Hepatic stellate cell (primary cell): Measurements from ENCODE around the gene WWOX.

Source experiments
- DNase-seq: peaks from one replicate; pipeline ENCODE4 v3.0.0; 2011; ENCODE audit warnings: low spot score

The WWOX gene

GRCh38 chr16:78363843-78364555, 264.5 kb downstream of the WWOX start:
- DNase-seq = no peak

DNA sequence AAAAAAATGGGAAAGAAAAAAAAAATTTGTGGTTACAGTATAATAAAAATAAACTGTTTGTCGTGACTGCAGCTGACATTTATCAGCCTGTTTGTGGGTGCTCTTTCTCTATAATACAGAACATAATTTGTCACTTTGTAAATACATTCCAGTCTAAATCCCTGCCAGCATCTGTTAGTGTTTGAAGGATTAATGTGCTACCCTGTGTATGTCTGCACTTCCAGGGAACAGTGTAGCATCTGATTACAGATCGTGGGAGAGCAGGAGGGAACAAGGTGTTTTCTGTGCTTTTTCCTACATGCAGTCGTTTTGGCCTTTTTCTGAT, 265.1 kb downstream of the WWOX start:
- no peak for DNase-seq

- DNase-seq = no peak
These were observed 265.9 kb downstream of the WWOX start for GRCh38 chr16:78365366-78365765.

DNA sequence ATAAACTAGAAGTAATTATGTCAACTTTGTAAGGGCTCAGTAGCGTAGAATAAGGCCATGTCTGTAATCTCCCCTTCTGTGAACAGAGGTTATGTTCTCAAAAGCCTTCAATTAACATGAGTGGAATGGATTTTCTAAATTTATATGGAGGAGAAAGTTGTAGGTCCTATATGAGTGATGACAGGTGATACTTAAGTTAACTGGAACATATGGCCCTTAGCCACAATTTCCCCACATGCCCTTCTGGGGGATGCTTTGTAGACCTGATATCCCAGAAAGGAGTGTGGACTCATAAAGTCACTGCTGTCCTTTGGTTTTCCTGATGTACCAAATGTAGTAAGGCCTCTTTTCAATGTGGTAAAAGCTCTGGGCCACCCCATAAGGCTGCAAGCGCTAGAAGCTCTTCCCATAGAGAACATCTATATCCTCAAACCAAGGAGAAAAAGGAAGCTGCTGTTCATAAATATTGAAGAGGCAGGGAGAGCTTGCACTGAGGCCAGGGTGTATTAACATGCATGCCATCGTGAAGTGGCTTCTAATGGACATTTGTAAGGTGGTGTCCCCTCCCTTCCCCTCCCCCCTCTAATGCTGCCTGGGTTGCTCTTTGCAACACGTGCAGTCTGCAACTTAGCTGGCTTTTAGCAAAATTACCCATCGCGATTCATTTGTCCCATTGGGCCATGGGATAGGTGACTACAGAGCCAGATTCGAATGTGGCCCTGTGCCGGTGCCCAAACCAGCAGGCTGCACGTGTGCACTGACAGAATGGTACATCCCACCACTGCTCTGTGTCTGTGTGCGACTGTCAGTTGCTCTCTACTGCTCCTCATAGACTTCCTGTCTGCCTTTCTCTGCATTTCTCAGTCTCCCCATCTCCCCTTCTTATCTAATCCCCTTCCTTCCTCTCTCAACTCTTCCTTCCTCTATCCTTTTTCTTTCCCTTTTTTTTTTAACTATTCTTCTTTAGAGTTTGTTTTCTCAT, 269.0 kb downstream of the WWOX start:
- DNase-seq = no peak

DNA sequence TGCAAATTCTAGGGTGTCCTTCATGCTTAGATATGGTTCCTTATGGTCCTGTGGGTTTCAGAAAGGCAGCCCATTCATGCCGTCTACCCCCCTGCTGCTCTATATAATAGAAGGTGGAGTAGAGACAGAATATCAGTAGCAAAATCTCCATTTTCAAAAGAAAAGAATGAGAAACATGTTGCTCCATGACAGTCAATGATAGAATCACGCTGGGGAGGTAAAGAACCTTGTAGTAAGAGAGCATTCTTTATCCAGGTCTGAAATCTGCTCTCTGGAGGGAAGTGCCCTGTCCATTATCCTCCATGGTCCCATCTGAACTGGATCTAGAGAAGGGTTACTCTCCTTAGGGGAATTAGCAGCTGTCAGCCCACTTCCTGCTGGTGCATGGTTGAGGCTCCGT, 272.8 kb downstream of the WWOX start:
- DNase-seq = no peak

DNA sequence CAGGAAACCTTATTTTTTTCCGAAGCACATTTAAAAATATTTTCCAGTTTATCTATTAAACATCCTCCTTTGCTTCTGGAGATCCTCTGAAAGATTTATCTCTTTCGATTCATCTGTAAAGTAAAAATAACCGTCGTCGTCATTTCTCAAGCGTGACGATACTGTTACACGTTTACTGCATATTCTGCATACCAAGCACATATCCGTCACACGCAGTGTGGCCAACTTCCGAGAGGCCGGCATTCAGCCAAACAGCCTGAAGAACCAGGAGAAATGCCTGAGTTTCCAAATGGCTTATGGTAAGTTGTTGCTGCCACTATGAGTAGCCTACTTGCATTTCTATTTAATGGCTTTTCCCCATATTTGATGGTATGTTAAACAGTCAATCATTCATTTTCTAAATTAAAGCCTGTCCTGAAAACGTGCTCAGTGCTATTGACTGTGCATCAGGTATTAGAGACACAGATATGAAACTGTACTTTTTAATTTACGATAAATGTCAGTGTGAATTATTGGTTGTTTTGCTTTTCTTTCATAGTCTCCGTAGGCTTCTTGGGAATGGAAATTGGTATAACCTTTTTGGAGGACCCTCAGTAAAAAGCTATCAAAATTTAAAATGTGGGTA, 275.7 kb downstream of the WWOX start:
- DNase-seq = no peak

- no peak for DNase-seq
These were observed 277.0 kb downstream of the WWOX start for GRCh38 chr16:78376452-78376851.

DNA sequence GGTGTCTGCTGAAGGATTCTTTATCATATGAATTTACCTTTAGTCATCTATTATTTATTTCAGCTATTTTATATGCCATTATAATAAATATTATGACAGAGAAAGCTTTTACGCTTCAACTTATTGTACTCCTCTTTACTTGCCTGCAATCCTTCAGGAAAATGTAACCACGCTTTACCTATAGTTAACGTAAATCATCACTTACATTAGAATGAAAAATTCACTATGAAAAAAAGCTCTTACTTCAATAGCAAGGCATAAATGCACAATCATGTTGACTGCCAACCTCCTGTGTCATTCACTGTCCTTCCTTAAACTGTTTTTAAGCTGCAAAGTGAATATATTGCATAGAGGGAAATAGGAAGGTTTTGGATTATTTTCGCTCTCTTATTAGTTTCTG, 277.9 kb downstream of the WWOX start:
- no peak for DNase-seq

- DNase-seq = no peak
These were observed 281.6 kb downstream of the WWOX start for GRCh38 chr16:78381060-78381459.

GRCh38 chr16:78383118-78383517, 283.7 kb downstream of the WWOX start:
- no peak for DNase-seq

DNA sequence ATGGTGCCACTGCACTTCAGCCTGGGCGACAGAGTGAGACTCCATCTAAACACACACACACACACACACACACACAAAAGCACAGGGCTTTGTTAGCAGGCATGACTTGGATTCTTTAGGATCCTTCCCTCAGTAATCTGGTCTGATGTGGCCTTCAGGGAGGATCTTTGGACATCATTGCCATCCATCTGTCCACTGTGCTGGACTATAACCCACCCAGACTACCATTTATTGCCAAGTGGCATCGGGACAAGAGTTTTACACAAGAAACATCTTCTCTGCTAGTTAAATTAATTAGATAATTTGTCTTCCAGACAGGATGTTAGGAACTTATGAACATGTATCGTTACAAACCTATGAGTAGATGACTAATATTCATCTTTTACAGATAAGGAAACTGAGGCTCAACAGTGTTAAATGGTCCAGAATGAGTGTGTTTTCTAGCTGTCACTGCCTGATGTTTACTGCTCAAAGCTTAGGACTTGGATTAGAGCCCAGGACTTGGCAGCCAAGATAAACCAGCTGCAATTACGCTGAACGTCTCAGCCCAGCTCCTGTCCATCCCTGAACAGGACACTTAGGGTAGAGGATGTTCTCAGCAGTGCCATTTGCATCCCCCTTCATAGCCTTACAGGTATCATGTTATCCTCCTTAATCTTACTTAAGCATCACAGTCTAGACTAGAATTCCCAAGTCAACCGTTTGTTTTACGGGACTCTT, 285.8 kb downstream of the WWOX start:
- DNase-seq = no peak

- DNase-seq = no peak
These were observed 287.3 kb downstream of the WWOX start for GRCh38 chr16:78386557-78387324.

DNA sequence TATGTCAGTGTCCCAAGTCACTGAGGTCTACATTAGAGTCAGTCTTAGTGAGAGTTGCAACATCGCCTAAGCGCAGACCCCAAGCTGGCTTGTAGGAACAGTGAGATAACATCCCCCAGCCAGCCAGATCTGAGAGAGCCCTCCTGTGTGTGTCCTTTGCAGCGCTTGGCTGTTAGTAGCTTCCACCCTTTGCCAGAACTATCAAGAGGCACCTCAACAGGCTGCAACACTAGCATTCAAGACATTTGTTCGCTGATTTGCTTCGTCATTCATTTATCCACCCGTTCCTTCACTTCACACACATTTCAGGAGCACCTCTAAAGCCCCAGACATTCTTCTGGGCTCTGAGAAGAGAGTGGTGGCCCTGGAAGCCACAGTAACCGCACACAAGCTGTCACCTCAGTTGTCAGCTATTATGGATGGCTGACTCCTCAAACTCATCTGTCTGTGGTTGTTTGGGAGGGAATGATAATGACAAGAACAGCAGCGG, 289.6 kb downstream of the WWOX start:
- DNase-seq = no peak

- DNase-seq = no peak
These were observed 290.6 kb downstream of the WWOX start for GRCh38 chr16:78390092-78390491.

GRCh38 chr16:78390508-78391324, 291.3 kb downstream of the WWOX start:
- DNase-seq = no peak

- DNase-seq = no peak
These were observed 293.2 kb downstream of the WWOX start for GRCh38 chr16:78392585-78393195.

GRCh38 chr16:78395035-78395434, 295.6 kb downstream of the WWOX start:
- no peak for DNase-seq

GRCh38 chr16:78396046-78396445, 296.6 kb downstream of the WWOX start:
- no peak for DNase-seq

- DNase-seq = no peak
These were observed 297.2 kb downstream of the WWOX start for GRCh38 chr16:78396673-78397072.

DNA sequence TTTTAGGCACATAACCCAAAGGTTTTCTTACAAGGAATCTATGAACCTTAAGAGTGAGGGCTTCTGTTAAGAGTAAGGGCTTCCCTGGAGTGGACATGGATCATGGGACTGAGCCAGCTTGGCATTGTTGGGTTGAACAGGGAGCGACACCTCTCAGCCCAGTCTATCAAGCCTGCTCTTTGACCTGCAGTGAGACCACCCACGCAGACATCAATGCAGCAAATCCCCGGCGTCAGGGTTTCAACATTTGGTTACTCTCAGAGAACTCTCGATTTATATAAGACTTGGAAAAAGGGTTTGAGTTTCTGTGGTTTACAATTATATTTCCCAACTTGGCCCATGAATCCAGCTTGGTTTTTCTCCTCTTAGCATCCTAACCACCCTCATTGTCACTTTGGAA, 299.9 kb downstream of the WWOX start:
- no peak for DNase-seq
